Measurements from ENCODE around the gene SLC5A10.

Gene SLC5A10

GRCh38 chr17:18987862-18988545, 36.0 kb downstream of the SLC5A10 start:
- WGBS, 2 donors (ENCODE audit: extremely low coverage in 2 of 2, insufficient read length in 2 of 2, insufficient replicate concordance in 1 of 2): no CpG with 5 or more reads among the region's 14 CpGs

DNA sequence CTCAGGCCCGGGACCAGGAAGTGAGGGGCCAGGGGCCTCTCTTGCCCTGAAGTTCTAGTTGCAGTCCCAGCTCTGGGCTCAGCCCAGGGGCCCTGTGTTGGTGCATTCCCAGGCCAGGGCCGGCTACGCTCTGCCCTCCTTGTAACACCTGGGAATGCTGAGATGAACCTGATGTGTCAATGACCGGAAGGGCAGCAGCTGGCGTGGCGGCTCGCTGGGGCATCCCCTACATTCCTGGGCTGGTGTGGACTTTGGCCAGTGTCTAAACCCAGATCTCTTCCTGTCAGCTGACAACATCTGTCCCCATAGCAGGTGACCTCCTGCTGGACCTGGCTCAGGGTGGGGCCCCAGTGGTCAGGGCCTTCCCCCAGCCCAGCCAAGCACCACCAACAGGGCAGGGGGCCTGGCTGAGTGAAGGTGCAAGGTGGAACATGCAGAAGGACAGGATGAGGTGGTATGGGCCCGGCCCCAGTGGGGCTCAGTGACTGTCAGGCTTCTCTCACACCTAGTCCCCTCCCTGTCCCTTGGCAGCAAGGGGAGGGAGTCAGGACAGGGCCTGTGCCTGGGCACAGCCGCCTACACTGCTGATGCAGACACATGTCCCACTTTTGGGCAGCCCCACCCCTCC, 36.7 kb downstream of the SLC5A10 start:
- peak overlapping the region; percentile 19 for H2BK5ac ChIP-seq (ENCODE audit: low read length)
- no peaks in the 10 kb centered on the region for H3K9me3 ChIP-seq (replicated peaks in 1 of 2; ENCODE audit: control insufficient read depth in 2 of 2, insufficient read depth in 1 of 2, low read depth in 1 of 2, low read length in 2 of 2)
- WGBS, 2 donors (ENCODE audit: extremely low coverage in 2 of 2, insufficient read length in 2 of 2, insufficient replicate concordance in 1 of 2): no CpG with 5 or more reads among the region's 9 CpGs

More at GRCh38 chr17:18987862-18988545, 36.0 kb downstream of the SLC5A10 start:
- H3K9ac ChIP-seq (ENCODE audit: low read depth, low read length, poor library complexity): no peak overlapping the region
- H3K36me3 ChIP-seq (replicated peaks in 1 of 2; ENCODE audit: control insufficient read depth in 2 of 2, insufficient read depth in 2 of 2, low read length in 2 of 2): peaks cover 0 to 16% of the 10 kb centered on the region in 2 donors
- H4K91ac ChIP-seq (ENCODE audit: low read depth, low read length, poor library complexity): no peak overlapping the region
- no peak overlapping the region for H2BK12ac ChIP-seq (ENCODE audit: low read length)
- H3K79me1 ChIP-seq (ENCODE audit: low read depth, low read length): peaks cover 21% of the 10 kb centered on the region
- H2BK15ac ChIP-seq (ENCODE audit: low read length): no peak overlapping the region
- no peak for DNase-seq (ENCODE audit: low spot score)
- H3K4me1 ChIP-seq (ENCODE audit: control insufficient read depth in 2 of 2, insufficient read depth in 1 of 2, low read depth in 1 of 2, low read length in 2 of 2): no peaks in the 10 kb centered on the region
- H3K4me3 ChIP-seq (ENCODE audit: low read length in 2 of 2): no peak overlapping the region
- no peak overlapping the region for H3K4me2 ChIP-seq (ENCODE audit: insufficient read depth, low read length, poor library complexity, severe bottlenecking)
- H3K18ac ChIP-seq (ENCODE audit: low read length): no peak overlapping the region
- H4K8ac ChIP-seq (ENCODE audit: low read depth, low read length): no peak overlapping the region
- H2AFZ ChIP-seq (ENCODE audit: low read length): no peak overlapping the region
- H3K9me3 ChIP-seq (replicated peaks in 1 of 2; ENCODE audit: control insufficient read depth in 2 of 2, insufficient read depth in 1 of 2, low read depth in 1 of 2, low read length in 2 of 2): no peaks in the 10 kb centered on the region
- H3K27me3 ChIP-seq (ENCODE audit: control insufficient read depth in 3 of 3, insufficient read depth in 3 of 3, low read depth in 1 of 3, low read length in 3 of 3): peaks cover 0 to 10% (median 0%) of the 10 kb centered on the region in 3 experiments
- H3K14ac ChIP-seq (ENCODE audit: low read length): peak overlapping the region; percentile 57
- peak overlapping the region; percentile 19 for H2BK5ac ChIP-seq (ENCODE audit: low read length)
- H2BK120ac ChIP-seq (ENCODE audit: low read depth, low read length): no peak overlapping the region
- H3K4ac ChIP-seq (ENCODE audit: low read length): no peak overlapping the region
- no peak overlapping the region for H3K27ac ChIP-seq (replicated peaks; ENCODE audit: low read length)
- no peak overlapping the region for H3K23ac ChIP-seq (ENCODE audit: low read depth, low read length, poor library complexity)
- H2AK5ac ChIP-seq (ENCODE audit: low read depth, low read length): no peak overlapping the region

GRCh38 chr17:18990331-18990730, 38.4 kb downstream of the SLC5A10 start:
- Histone ChIP-seq H4K91ac (ENCODE audit: low read depth, low read length, poor library complexity) (no peak overlapping the region), H3K4me2 (ENCODE audit: insufficient read depth, low read length, poor library complexity, severe bottlenecking) (no peak overlapping the region), H2BK5ac (ENCODE audit: low read length) (no peak overlapping the region), H3K9ac (ENCODE audit: low read depth, low read length, poor library complexity) (peak overlapping the region; percentile 70), H3K27me3 (ENCODE audit: control insufficient read depth in 3 of 3, insufficient read depth in 3 of 3, low read depth in 1 of 3, low read length in 3 of 3) (peaks cover 0 to 13% (median 0%) of the 10 kb centered on the region in 3 experiments), H2AFZ (ENCODE audit: low read length) (no peak overlapping the region), H2BK15ac (ENCODE audit: low read length) (peak overlapping the region; percentile 46), H3K4ac (ENCODE audit: low read length) (no peak overlapping the region), H3K14ac (ENCODE audit: low read length) (peak overlapping the region; percentile 98), H2BK120ac (ENCODE audit: low read depth, low read length) (no peak overlapping the region), H2BK12ac (ENCODE audit: low read length) (peak overlapping the region; percentile 41), H3K27ac (replicated peaks; ENCODE audit: low read length) (peak overlapping the region; percentile 18), H3K23ac (ENCODE audit: low read depth, low read length, poor library complexity) (peak overlapping the region; percentile 80), H2AK5ac (ENCODE audit: low read depth, low read length) (no peak overlapping the region), H3K79me1 (ENCODE audit: low read depth, low read length) (peaks cover 26% of the 10 kb centered on the region), H3K36me3 (replicated peaks in 1 of 2; ENCODE audit: control insufficient read depth in 2 of 2, insufficient read depth in 2 of 2, low read length in 2 of 2) (peaks cover 0 to 11% of the 10 kb centered on the region in 2 donors), H3K18ac (ENCODE audit: low read length) (peak overlapping the region; percentile 71), H3K4me3 (ENCODE audit: low read length in 2 of 2) (no peak overlapping the region), H3K4me1 (ENCODE audit: control insufficient read depth in 2 of 2, insufficient read depth in 1 of 2, low read depth in 1 of 2, low read length in 2 of 2) (no peaks in the 10 kb centered on the region), H4K8ac (ENCODE audit: low read depth, low read length) (peak overlapping the region; percentile 43), H3K9me3 (replicated peaks in 1 of 2; ENCODE audit: control insufficient read depth in 2 of 2, insufficient read depth in 1 of 2, low read depth in 1 of 2, low read length in 2 of 2) (peaks cover 0 to 6% of the 10 kb centered on the region in 2 donors)
- no CpG with 5 or more reads among the region's 6 CpGs for WGBS, 2 donors (ENCODE audit: extremely low coverage in 2 of 2, insufficient read length in 2 of 2, insufficient replicate concordance in 1 of 2)
- no peak for DNase-seq (ENCODE audit: low spot score)

More for the DNA sequence above, 36.7 kb downstream of the SLC5A10 start:
- Histone ChIP-seq H3K18ac (ENCODE audit: low read length) (peak overlapping the region; percentile 64), H3K4me2 (ENCODE audit: insufficient read depth, low read length, poor library complexity, severe bottlenecking) (no peak overlapping the region), H3K4me1 (ENCODE audit: control insufficient read depth in 2 of 2, insufficient read depth in 1 of 2, low read depth in 1 of 2, low read length in 2 of 2) (no peaks in the 10 kb centered on the region), H2BK15ac (ENCODE audit: low read length) (no peak overlapping the region), H3K4ac (ENCODE audit: low read length) (no peak overlapping the region), H3K27ac (replicated peaks; ENCODE audit: low read length) (no peak overlapping the region), H3K9ac (ENCODE audit: low read depth, low read length, poor library complexity) (no peak overlapping the region), H3K14ac (ENCODE audit: low read length) (peak overlapping the region; percentile 57), H3K36me3 (replicated peaks in 1 of 2; ENCODE audit: control insufficient read depth in 2 of 2, insufficient read depth in 2 of 2, low read length in 2 of 2) (peaks cover 0 to 14% of the 10 kb centered on the region in 2 donors), H2AK5ac (ENCODE audit: low read depth, low read length) (peak overlapping the region; percentile 46), H4K8ac (ENCODE audit: low read depth, low read length) (no peak overlapping the region), H2AFZ (ENCODE audit: low read length) (no peak overlapping the region), H3K23ac (ENCODE audit: low read depth, low read length, poor library complexity) (peak overlapping the region; percentile 55), H3K4me3 (ENCODE audit: low read length in 2 of 2) (no peak overlapping the region), H2BK120ac (ENCODE audit: low read depth, low read length) (no peak overlapping the region), H3K79me1 (ENCODE audit: low read depth, low read length) (peaks cover 25% of the 10 kb centered on the region), H3K27me3 (ENCODE audit: control insufficient read depth in 3 of 3, insufficient read depth in 3 of 3, low read depth in 1 of 3, low read length in 3 of 3) (peaks cover 0 to 13% (median 0%) of the 10 kb centered on the region in 3 experiments), H4K91ac (ENCODE audit: low read depth, low read length, poor library complexity) (no peak overlapping the region), H2BK12ac (ENCODE audit: low read length) (no peak overlapping the region)
- no peak for DNase-seq (ENCODE audit: low spot score)

Measured in neuronal stem cell (in vitro differentiated cells).